Immature natural killer cell (primary cell): ENCODE measurements around the gene STXBP6. TPM values are rescaled to one million over a fixed set of nuclear protein-coding genes. Genes with fewer than 3 reads are reported as not detected.
"Not testable (repeated sequence)": the region's sequence is repeated elsewhere in the genome, so short reads cannot be mapped to it uniquely, and the experiment has no call there.

Source experiments
- DNase-seq, 3 donors: peaks; one replicate each; pipeline ENCODE4 v3.0.0; 2022; ENCODE audit warnings: mixed read lengths in 1 of 3
- H3K27ac Mint-ChIP-seq, 6 donors: one replicate each; pipeline ENCODE4 v1.8.0; 2020; ENCODE audit warnings: mixed read lengths in 6 of 6, mild to moderate bottlenecking in 5 of 6, inconsistent platforms in 4 of 6, moderate library complexity in 3 of 6
- H3K27me3 Mint-ChIP-seq, 3 donors: one replicate each; pipeline ENCODE4 v1.8.0; 2020 to 2021; ENCODE audit warnings: low read depth in 3 of 3, mild to moderate bottlenecking in 3 of 3, mixed read lengths in 3 of 3, moderate library complexity in 3 of 3, inconsistent platforms in 1 of 3
- H3K36me3 Mint-ChIP-seq, 3 donors: one replicate each; pipeline ENCODE4 v1.8.0; 2020; ENCODE audit warnings: mixed read lengths in 3 of 3, inconsistent platforms in 2 of 3, mild to moderate bottlenecking in 2 of 3
- H3K4me1 Mint-ChIP-seq, 2 donors: one replicate each; pipeline ENCODE4 v1.8.0; 2020; ENCODE audit warnings: inconsistent platforms in 2 of 2, mild to moderate bottlenecking in 2 of 2, mixed read lengths in 2 of 2, moderate library complexity in 1 of 2
- H3K4me3 Mint-ChIP-seq, 5 donors: one replicate each; pipeline ENCODE4 v1.8.0; 2020; ENCODE audit warnings: mild to moderate bottlenecking in 5 of 5, mixed read lengths in 5 of 5, inconsistent platforms in 3 of 5, moderate library complexity in 3 of 5
- H3K9me3 Mint-ChIP-seq, 6 donors: one replicate each; pipeline ENCODE4 v1.8.0; 2020; ENCODE audit warnings: mild to moderate bottlenecking in 6 of 6, mixed read lengths in 6 of 6, inconsistent platforms in 4 of 6, moderate library complexity in 3 of 6
- polyA plus RNA-seq, 3 donors: library from polyadenylated mRNA; unstranded; fragments of 300-500 nt; fragmentation: Illumina TruSeq; gene quantifications; one replicate each; pipeline ENCODE4 v1.2.3, GENCODE V29; 2021

STXBP6 gene
- polyA plus RNA-seq, 3 donors from 2014 or later, result not detected

- Mint-ChIP-seq H3K27ac (no peak overlapping the region), H3K9me3 (no peaks in the 10 kb centered on the region), H3K27me3 (peaks cover 1 to 4% (median 3%) of the 10 kb centered on the region in 3 donors), H3K36me3 (no peaks in the 10 kb centered on the region), H3K4me3 (no peak overlapping the region), H3K4me1 (peaks cover 0 to under 1% of the 10 kb centered on the region in 2 donors)
- DNase-seq, result no peak
Measured at GRCh38 chr14:24804552-24805212, 245.3 kb downstream of the STXBP6 start.

GRCh38 chr14:24803933-24804494, 245.9 kb downstream of the STXBP6 start:
- H3K4me1 Mint-ChIP-seq, result peaks cover 5 to 7% of the 10 kb centered on the region in 2 donors
- no peaks in the 10 kb centered on the region for H3K36me3 Mint-ChIP-seq
- no peak overlapping the region for H3K27ac Mint-ChIP-seq
- H3K27me3 Mint-ChIP-seq, result peaks cover 1 to 4% (median 4%) of the 10 kb centered on the region in 3 donors
- no peaks in the 10 kb centered on the region for H3K9me3 Mint-ChIP-seq
- DNase-seq, result no peak
- no peak overlapping the region for H3K4me3 Mint-ChIP-seq

- not testable (repeated sequence) for DNase-seq, H3K27me3 Mint-ChIP-seq, H3K4me3 Mint-ChIP-seq, H3K27ac Mint-ChIP-seq, H3K36me3 Mint-ChIP-seq, H3K9me3 Mint-ChIP-seq
- peaks cover 8 to 13% of the 10 kb centered on the region in 2 donors for H3K4me1 Mint-ChIP-seq
Measured at GRCh38 chr14:24803426-24803825, 246.5 kb downstream of the STXBP6 start.

- peak overlapping the region in 1 of 6 donors; percentile 15 for H3K27ac Mint-ChIP-seq
- no peak overlapping the region for H3K4me3 Mint-ChIP-seq
- H3K4me1 Mint-ChIP-seq, result peaks cover 8 to 17% of the 10 kb centered on the region in 2 donors
- DNase-seq, result no peak
- H3K27me3 Mint-ChIP-seq, result peaks cover 0 to 2% (median 1%) of the 10 kb centered on the region in 3 donors
- H3K36me3 Mint-ChIP-seq, result no peaks in the 10 kb centered on the region
- no peaks in the 10 kb centered on the region for H3K9me3 Mint-ChIP-seq
Measured at GRCh38 chr14:24802236-24802635, 247.7 kb downstream of the STXBP6 start.

GRCh38 chr14:24801024-24801423, 248.9 kb downstream of the STXBP6 start:
- Mint-ChIP-seq H3K27ac (no peak overlapping the region), H3K27me3 (peaks cover 0 to 2% (median 0%) of the 10 kb centered on the region in 3 donors), H3K9me3 (no peaks in the 10 kb centered on the region), H3K4me3 (no peak overlapping the region), H3K4me1 (peaks cover 8 to 17% of the 10 kb centered on the region in 2 donors), H3K36me3 (no peaks in the 10 kb centered on the region)
- DNase-seq, result no peak

GRCh38 chr14:24798911-24799462, 251.0 kb downstream of the STXBP6 start:
- H3K27ac Mint-ChIP-seq, result peak overlapping the region; percentile 43 to 85 (median 79)
- H3K27me3 Mint-ChIP-seq, result peaks cover 0 to 3% (median 2%) of the 10 kb centered on the region in 3 donors
- peaks cover 8 to 17% of the 10 kb centered on the region in 2 donors for H3K4me1 Mint-ChIP-seq
- DNase-seq, result peak in 2 of 3 donors; percentile 2 to 12
- peak overlapping the region in 3 of 5 donors; percentile 15 to 51 (median 46) for H3K4me3 Mint-ChIP-seq
- no peaks in the 10 kb centered on the region for H3K36me3 Mint-ChIP-seq
- peaks cover 0 to 1% (median 0%) of the 10 kb centered on the region in 6 donors for H3K9me3 Mint-ChIP-seq

GRCh38 chr14:24795406-24795805, 254.5 kb downstream of the STXBP6 start:
- peaks cover 0 to 13% (median 2%) of the 10 kb centered on the region in 3 donors for H3K27me3 Mint-ChIP-seq
- peaks cover 0 to 5% (median 3%) of the 10 kb centered on the region in 3 donors for H3K36me3 Mint-ChIP-seq
- peaks cover 0 to 4% (median 0%) of the 10 kb centered on the region in 6 donors for H3K9me3 Mint-ChIP-seq
- no peak for DNase-seq
- no peak overlapping the region for H3K27ac Mint-ChIP-seq
- H3K4me3 Mint-ChIP-seq, result no peak overlapping the region
- peaks cover 8 to 17% of the 10 kb centered on the region in 2 donors for H3K4me1 Mint-ChIP-seq

GRCh38 chr14:24794644-24795305, 255.2 kb downstream of the STXBP6 start:
- Mint-ChIP-seq H3K36me3 (peaks cover 0 to 5% (median 3%) of the 10 kb centered on the region in 3 donors), H3K27me3 (peaks cover 0 to 15% (median 2%) of the 10 kb centered on the region in 3 donors), H3K27ac (no peak overlapping the region), H3K4me1 (peaks cover 8 to 17% of the 10 kb centered on the region in 2 donors), H3K9me3 (peaks cover 0 to 4% (median 0%) of the 10 kb centered on the region in 6 donors), H3K4me3 (no peak overlapping the region)
- DNase-seq, result no peak

GRCh38 chr14:24790196-24790595, 259.8 kb downstream of the STXBP6 start:
- Mint-ChIP-seq H3K4me1 (no peaks in the 10 kb centered on the region), H3K27ac (no peak overlapping the region), H3K4me3 (no peak overlapping the region), H3K9me3 (peaks cover 0 to 2% (median 0%) of the 10 kb centered on the region in 6 donors), H3K36me3 (peaks cover 0 to 9% (median 3%) of the 10 kb centered on the region in 3 donors), H3K27me3 (peaks cover 0 to 17% (median 0%) of the 10 kb centered on the region in 3 donors)
- no peak for DNase-seq

GRCh38 chr14:24789378-24789884, 260.5 kb downstream of the STXBP6 start:
- Mint-ChIP-seq H3K27me3 (peaks cover 0 to 17% (median 0%) of the 10 kb centered on the region in 3 donors), H3K4me1 (no peaks in the 10 kb centered on the region), H3K9me3 (peaks cover 0 to 2% (median 0%) of the 10 kb centered on the region in 6 donors), H3K4me3 (no peak overlapping the region), H3K36me3 (peaks cover 0 to 9% (median 3%) of the 10 kb centered on the region in 3 donors), H3K27ac (no peak overlapping the region)
- DNase-seq, result no peak

- peaks cover 3 to 7% (median 5%) of the 10 kb centered on the region in 3 donors for H3K27me3 Mint-ChIP-seq
- peaks cover 0 to 4% (median 0%) of the 10 kb centered on the region in 3 donors for H3K36me3 Mint-ChIP-seq
- DNase-seq, result no peak
- no peaks in the 10 kb centered on the region for H3K4me1 Mint-ChIP-seq
- H3K27ac Mint-ChIP-seq, result no peak overlapping the region
- no peak overlapping the region for H3K4me3 Mint-ChIP-seq
- no peaks in the 10 kb centered on the region for H3K9me3 Mint-ChIP-seq
Measured at GRCh38 chr14:24785698-24786097, 264.2 kb downstream of the STXBP6 start.

- peaks cover 3 to 7% (median 5%) of the 10 kb centered on the region in 3 donors for H3K27me3 Mint-ChIP-seq
- DNase-seq, result no peak
- H3K4me1 Mint-ChIP-seq, result no peaks in the 10 kb centered on the region
- H3K27ac Mint-ChIP-seq, result no peak overlapping the region
- H3K36me3 Mint-ChIP-seq, result peaks cover 0 to 4% (median 0%) of the 10 kb centered on the region in 3 donors
- no peaks in the 10 kb centered on the region for H3K9me3 Mint-ChIP-seq
- no peak overlapping the region for H3K4me3 Mint-ChIP-seq
Measured at GRCh38 chr14:24784981-24785380, 265.0 kb downstream of the STXBP6 start.

GRCh38 chr14:24783791-24784190, 266.2 kb downstream of the STXBP6 start:
- no peak overlapping the region for H3K4me3 Mint-ChIP-seq
- H3K4me1 Mint-ChIP-seq, result no peaks in the 10 kb centered on the region
- H3K36me3 Mint-ChIP-seq, result peaks cover 0 to 4% (median 0%) of the 10 kb centered on the region in 3 donors
- DNase-seq, result no peak
- no peaks in the 10 kb centered on the region for H3K9me3 Mint-ChIP-seq
- no peak overlapping the region for H3K27ac Mint-ChIP-seq
- peaks cover 3 to 7% (median 5%) of the 10 kb centered on the region in 3 donors for H3K27me3 Mint-ChIP-seq
